CD4-positive, alpha-beta T cell (primary cell): Measurements from ENCODE around the gene ANKLE1. TPM values are rescaled to one million over a fixed set of nuclear protein-coding genes. Genes with fewer than 3 reads are reported as not detected.
A peak's percentile ranks its signal among the peaks of the same experiment; 100 is the strongest.

Experiments
- ATAC-seq: fragments of 200-7000 bp; cut with Tn5 transposase; one replicate; pipeline ENCODE4 v1.10.0; 2022; ENCODE audit warnings: mild to moderate bottlenecking; ENCODE audit not compliant: poor library complexity
- CTCF ChIA-PET: fragments of 350-600 bp; sonication (Branson Sonifier 250); formaldehyde crosslinking; loops from one replicate; lab custom pipeline; 2021; ENCODE audit warnings: antibody characterized with exemption, inconsistent platforms; lab: Charles Lee
- POLR2A ChIA-PET: fragments of 350-600 bp; sonication (Branson Sonifier 250); formaldehyde crosslinking; loops from one replicate; lab custom pipeline; 2021; ENCODE audit warnings: antibody characterized with exemption, inconsistent platforms; lab: Charles Lee
- DNase-seq, 14 experiments: peaks; one replicate each; pipeline ENCODE4 v3.0.0-alpha.2; 2013 to 2020; ENCODE audit warnings: mixed read lengths in 2 of 14
- H3K27ac ChIP-seq, 2 donors: one replicate each; pipeline versions ENCODE4 v1.5.1 to v1.7.0; 2013; ENCODE audit warnings: low read length in 2 of 2, low read depth in 1 of 2, mild to moderate bottlenecking in 1 of 2
- H3K27me3 ChIP-seq, 2 experiments: 1 replicate in 1 of 2; 2 replicates in 1 of 2; pipeline versions ENCODE4 v1.6.1 to v1.7.0; 2013; ENCODE audit warnings: low read length in 2 of 2, control low read depth in 1 of 2, mild to moderate bottlenecking in 1 of 2, moderate library complexity in 1 of 2; ENCODE audit not compliant: insufficient read depth in 2 of 2, control insufficient read depth in 1 of 2
- H3K36me3 ChIP-seq: one replicate; pipeline ENCODE4 v1.6.1; 2013; ENCODE audit warnings: low read length, control low read depth; ENCODE audit not compliant: insufficient read depth
- H3K4me1 ChIP-seq: one replicate; pipeline ENCODE4 v1.6.1; 2013; ENCODE audit warnings: low read length, control low read depth; ENCODE audit not compliant: insufficient read depth
- H3K4me3 ChIP-seq: one replicate; pipeline ENCODE4 v1.5.1; 2013; ENCODE audit warnings: mild to moderate bottlenecking, low read length, moderate library complexity
- H3K9me3 ChIP-seq, 2 experiments: 1 replicate in 1 of 2; 2 replicates in 1 of 2; pipeline versions ENCODE4 v1.6.1 to v1.7.0; 2013; ENCODE audit warnings: low read length in 2 of 2, mild to moderate bottlenecking in 2 of 2, control low read depth in 1 of 2, moderate library complexity in 1 of 2; ENCODE audit not compliant: control insufficient read depth in 1 of 2, insufficient read depth in 1 of 2
- H3K27ac Mint-ChIP-seq: one replicate; pipeline ENCODE4 v1.8.0; 2020; ENCODE audit warnings: mixed read lengths
- H3K27me3 Mint-ChIP-seq: one replicate; pipeline ENCODE4 v1.8.0; 2021; ENCODE audit warnings: mixed read lengths
- H3K36me3 Mint-ChIP-seq: one replicate; pipeline ENCODE4 v1.8.0; 2021; ENCODE audit warnings: low read depth, mixed read lengths
- H3K4me1 Mint-ChIP-seq: one replicate; pipeline ENCODE4 v1.8.0; 2021; ENCODE audit warnings: low read depth, mixed read lengths
- H3K4me3 Mint-ChIP-seq: one replicate; pipeline ENCODE4 v1.8.0; 2020; ENCODE audit warnings: mild to moderate bottlenecking, mixed read lengths
- H3K9me3 Mint-ChIP-seq: one replicate; pipeline ENCODE4 v1.8.0; 2020; ENCODE audit warnings: mixed read lengths
- intact Hi-C, 2 experiments: fragments of 100-400 bp; cut with DNase I in 1 of 2; cut with micrococcal nuclease in 1 of 2; formaldehyde crosslinking; loops; one replicate each; pipeline versions ENCODE4 v1.15.1 to v1.9.0; 2023 to 2025; cut with DNase I, micrococcal nuclease
- total RNA-seq, 174 experiments: library from RNA in 2 of 174; stranded (reverse) in 2 of 174; gene quantifications; one replicate each; pipeline ENCODE4 v1.2.3 and lab custom pipeline; 2021 to 2026
- TF ChIP-seq, protein P1 (sequence below): fragments of 200-600 bp; IDR thresholded peaks from one replicate; pipeline ENCODE4 v1.8.0; 2022; ENCODE audit warnings: antibody characterized with exemption, mild to moderate bottlenecking

ANKLE1 gene
- total RNA-seq, 2 experiments from 2014 or later = 0.85 to 1.9 TPM

- Histone ChIP-seq H3K4me3 (no peak overlapping the region), H3K4me1 (peaks cover 63% of the 10 kb centered on the region), H3K27me3 (no peaks in the 10 kb centered on the region), H3K27ac (no peak overlapping the region), H3K9me3 (no peaks in the 10 kb centered on the region), H3K36me3 (peaks cover 2% of the 10 kb centered on the region)
- intact Hi-C loops = no loop called here
- Mint-ChIP-seq H3K4me1 (peaks cover 43% of the 10 kb centered on the region), H3K9me3 (no peaks in the 10 kb centered on the region), H3K36me3 (peaks cover 13% of the 10 kb centered on the region), H3K4me3 (peak overlapping the region; percentile 74), H3K27me3 (no peaks in the 10 kb centered on the region), H3K27ac (no peak overlapping the region)
- TF ChIP-seq, protein P1, sequence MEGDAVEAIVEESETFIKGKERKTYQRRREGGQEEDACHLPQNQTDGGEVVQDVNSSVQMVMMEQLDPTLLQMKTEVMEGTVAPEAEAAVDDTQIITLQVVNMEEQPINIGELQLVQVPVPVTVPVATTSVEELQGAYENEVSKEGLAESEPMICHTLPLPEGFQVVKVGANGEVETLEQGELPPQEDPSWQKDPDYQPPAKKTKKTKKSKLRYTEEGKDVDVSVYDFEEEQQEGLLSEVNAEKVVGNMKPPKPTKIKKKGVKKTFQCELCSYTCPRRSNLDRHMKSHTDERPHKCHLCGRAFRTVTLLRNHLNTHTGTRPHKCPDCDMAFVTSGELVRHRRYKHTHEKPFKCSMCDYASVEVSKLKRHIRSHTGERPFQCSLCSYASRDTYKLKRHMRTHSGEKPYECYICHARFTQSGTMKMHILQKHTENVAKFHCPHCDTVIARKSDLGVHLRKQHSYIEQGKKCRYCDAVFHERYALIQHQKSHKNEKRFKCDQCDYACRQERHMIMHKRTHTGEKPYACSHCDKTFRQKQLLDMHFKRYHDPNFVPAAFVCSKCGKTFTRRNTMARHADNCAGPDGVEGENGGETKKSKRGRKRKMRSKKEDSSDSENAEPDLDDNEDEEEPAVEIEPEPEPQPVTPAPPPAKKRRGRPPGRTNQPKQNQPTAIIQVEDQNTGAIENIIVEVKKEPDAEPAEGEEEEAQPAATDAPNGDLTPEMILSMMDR = no peak
- DNase-seq (no peak), ATAC-seq (no peak)
- ChIA-PET POLR2A (interaction anchor here (1.5 to 4.0 kb wide), 4 partner anchors 11 to 40 kb away, joined by 5 to 27 read pairs (median 9); partner anchors contain the start of genes DDA1 and MRPL34), CTCF (interaction anchor here (1.1 to 1.9 kb wide), 3 partner anchors 27 to 54 kb away, joined by 3 to 11 read pairs (median 5); partner anchors contain the start of gene MRPL34)
Measured at GRCh38 chr19:17332360-17332676, 50.6 kb downstream of the ANKLE1 start.

DNA sequence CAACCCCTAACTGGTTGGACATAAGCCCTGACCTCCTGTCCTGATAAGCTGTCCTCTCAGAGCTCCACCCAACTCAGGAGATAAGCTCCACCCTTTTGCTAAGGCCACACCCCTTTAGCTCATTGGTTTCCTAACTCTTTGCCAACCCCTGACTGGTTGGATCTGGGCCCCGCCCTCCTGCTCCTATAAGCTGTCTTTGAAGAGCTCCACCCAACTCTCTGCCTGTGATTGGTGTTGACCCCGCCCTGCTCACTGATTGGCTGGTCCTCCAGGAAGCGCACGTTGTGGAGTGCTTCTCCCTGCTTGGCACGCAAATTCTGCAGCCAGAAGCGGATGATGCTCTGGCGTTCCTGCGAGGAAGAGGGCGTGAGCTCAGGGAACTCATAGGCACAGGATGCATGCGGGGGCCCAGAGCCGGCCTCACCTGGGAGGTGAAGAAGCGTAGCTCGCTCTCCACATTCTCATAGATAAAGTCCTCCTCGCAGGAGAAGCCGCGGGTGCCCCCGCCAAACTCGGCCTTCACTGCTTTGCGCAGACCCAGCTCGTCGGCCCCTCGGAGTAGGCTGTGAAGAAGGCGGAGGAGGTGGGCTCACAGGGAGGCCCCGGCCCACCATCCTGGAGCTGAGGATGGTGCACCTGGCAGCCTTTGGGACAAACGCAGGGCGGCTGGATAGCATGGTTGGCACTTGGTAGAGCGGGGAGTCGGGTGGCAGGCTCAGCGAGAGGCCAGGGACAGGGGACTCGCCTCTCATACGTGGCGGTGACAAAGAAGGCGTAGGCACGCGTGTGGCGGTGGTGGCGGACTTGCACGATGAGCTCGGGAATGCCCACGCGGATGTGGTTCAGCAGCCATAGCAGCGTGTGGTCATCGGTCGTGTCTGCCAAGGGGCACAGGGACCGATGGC, 51.2 kb downstream of the ANKLE1 start:
- ChIA-PET CTCF (interaction anchor here (1.0 to 1.9 kb wide), 3 partner anchors 28 to 56 kb away, joined by 3 to 11 read pairs (median 3); partner anchors contain the start of gene MRPL34), POLR2A (interaction anchor here (0.9 to 4.0 kb wide), 8 partner anchors 11 to 117 kb away, joined by 5 to 31 read pairs (median 9); partner anchors contain the start of genes ABHD8, BABAM1, DDA1 and MRPL34)
- intact Hi-C loops = no loop called here
- Mint-ChIP-seq H3K36me3 (peaks cover 16% of the 10 kb centered on the region), H3K27me3 (no peaks in the 10 kb centered on the region), H3K4me1 (peaks cover 45% of the 10 kb centered on the region), H3K4me3 (peak overlapping the region; percentile 74), H3K27ac (no peak overlapping the region), H3K9me3 (no peaks in the 10 kb centered on the region)
- Histone ChIP-seq H3K27ac (no peak overlapping the region), H3K9me3 (no peaks in the 10 kb centered on the region), H3K4me3 (no peak overlapping the region), H3K4me1 (peaks cover 64% of the 10 kb centered on the region), H3K36me3 (peaks cover 2% of the 10 kb centered on the region), H3K27me3 (no peaks in the 10 kb centered on the region)
- TF ChIP-seq, protein P1 = no peak
- DNase-seq = peak in 6 of 14 experiments; percentile 20 to 77 (median 26)
- no peak for ATAC-seq

- DNase-seq (peak; percentile 37 to 87 (median 73)), ATAC-seq (peak; percentile 28)
- intact Hi-C loops = loop anchor here (1.0 to 2.0 kb wide), 2 partner anchors 25 to 41 kb away; partner anchors contain the start of gene DDA1 (in 1 of the 2)
- Mint-ChIP-seq H3K4me3 (peak overlapping the region; percentile 87), H3K27me3 (no peaks in the 10 kb centered on the region), H3K36me3 (peaks cover 16% of the 10 kb centered on the region), H3K27ac (peak overlapping the region; percentile 60), H3K4me1 (peaks cover 45% of the 10 kb centered on the region), H3K9me3 (no peaks in the 10 kb centered on the region)
- Histone ChIP-seq H3K27ac (peak overlapping the region in 1 of 2 donors; percentile 19), H3K27me3 (no peaks in the 10 kb centered on the region), H3K4me3 (peak overlapping the region; percentile 58), H3K4me1 (peaks cover 67% of the 10 kb centered on the region), H3K36me3 (peaks cover 2% of the 10 kb centered on the region), H3K9me3 (no peaks in the 10 kb centered on the region)
- CTCF ChIA-PET = interaction anchor here (1.0 to 1.9 kb wide), 2 partner anchors 28 to 55 kb away, joined by 3 to 11 read pairs; partner anchors contain the start of gene MRPL34
- POLR2A ChIA-PET = interaction anchor here (0.6 to 4.0 kb wide), 10 partner anchors 12 to 118 kb away, joined by 3 to 31 read pairs (median 7); partner anchors contain the start of genes ABHD8, BABAM1, DDA1 and MRPL34
- TF ChIP-seq, protein P1 = no peak
Measured at GRCh38 chr19:17333611-17334413, 52.1 kb downstream of the ANKLE1 start.
